SK-N-MC (cell line): ENCODE measurements around the gene CRY2.

ENCODE experiments used
- DNase-seq: peaks from one replicate; pipeline ENCODE4 v3.0.0-alpha.2; 2011; ENCODE audit warnings: low read depth, low spot score
- H3K27ac ChIP-seq: fragments of 200-600 bp; sonication (generic); 2 replicates; pipeline ENCODE4 v1.5.1; 2016; ENCODE audit warnings: mixed run types
- H3K36me3 ChIP-seq: fragments of 200-600 bp; sonication (generic); 2 replicates; pipeline ENCODE4 v1.6.1; 2017; ENCODE audit warnings: antibody characterized with exemption, low read length, mixed read lengths; ENCODE audit not compliant: insufficient read depth
- H3K4me3 ChIP-seq: fragments of 200-600 bp; sonication (generic); 2 replicates; pipeline ENCODE4 v1.5.1; 2016
- H3K9ac ChIP-seq: fragments of 200-600 bp; sonication (generic); 2 replicates; pipeline ENCODE4 v1.8.0; 2017; ENCODE audit warnings: mixed run types, mixed read lengths; ENCODE audit not compliant: insufficient read length
- H3K9me3 ChIP-seq: fragments of 200-600 bp; sonication (generic); 2 replicates; pipeline ENCODE4 v1.6.1; 2017; ENCODE audit warnings: low read depth, mild to moderate bottlenecking, antibody characterized with exemption, low read length, moderate library complexity, mixed read lengths
- EZH2 ChIP-seq: fragments of 200-600 bp; sonication (generic); IDR thresholded peaks from one replicate; pipeline ENCODE4 v1.6.1; 2017; ENCODE audit warnings: antibody characterized with exemption
- FOXP2 ChIP-seq: optimal IDR thresholded peaks from 2 replicates; pipeline ENCODE3; 2011; ENCODE audit warnings: mild to moderate bottlenecking, moderate library complexity; ENCODE audit not compliant: insufficient read depth; ENCODE audit errors: extremely low read length, control extremely low read depth
- POLR2AphosphoS5 ChIP-seq: IDR thresholded peaks from 2 replicates; pipeline ENCODE4 v1.6.1; 2012; ENCODE audit warnings: mild to moderate bottlenecking, low read depth, low read length, borderline replicate concordance

Gene CRY2

GRCh38 chr11:45924036-45924915 lies 77.0 kb downstream of the CRY2 start:
- Histone ChIP-seq H3K27ac (no peak overlapping the region), H3K9ac (no peak overlapping the region), H3K4me3 (no peak overlapping the region), H3K36me3 (no peaks in the 10 kb centered on the region), H3K9me3 (no peaks in the 10 kb centered on the region)
- TF ChIP-seq EZH2 (no peak), POLR2AphosphoS5 (no peak), FOXP2 (no peak)
- no peak for DNase-seq

- Histone ChIP-seq H3K4me3 (no peak overlapping the region), H3K36me3 (no peaks in the 10 kb centered on the region), H3K27ac (no peak overlapping the region), H3K9me3 (no peaks in the 10 kb centered on the region), H3K9ac (no peak overlapping the region)
- no peak for DNase-seq
- TF ChIP-seq POLR2AphosphoS5 (no peak), EZH2 (no peak), FOXP2 (no peak)
Observed at GRCh38 chr11:45924927-45925326, 77.7 kb downstream of the CRY2 start.

- Histone ChIP-seq H3K27ac (no peak overlapping the region), H3K9ac (no peak overlapping the region), H3K4me3 (no peak overlapping the region), H3K9me3 (no peaks in the 10 kb centered on the region), H3K36me3 (no peaks in the 10 kb centered on the region)
- DNase-seq, result no peak
- TF ChIP-seq POLR2AphosphoS5 (no peak), EZH2 (no peak), FOXP2 (no peak)
Observed at GRCh38 chr11:45925550-45925949, 78.3 kb downstream of the CRY2 start.

GRCh38 chr11:45926001-45926401 lies 78.7 kb downstream of the CRY2 start:
- TF ChIP-seq FOXP2 (no peak), POLR2AphosphoS5 (no peak), EZH2 (no peak)

GRCh38 chr11:45926536-45927331 lies 79.5 kb downstream of the CRY2 start:
- Histone ChIP-seq H3K9ac (no peak overlapping the region), H3K36me3 (no peaks in the 10 kb centered on the region; the same call in 1 of the 2 replicates), H3K4me3 (no peak overlapping the region), H3K27ac (no peak overlapping the region), H3K9me3 (no peaks in the 10 kb centered on the region)
- TF ChIP-seq EZH2, result no peak
- TF ChIP-seq POLR2AphosphoS5, result no peak
- no peak for TF ChIP-seq FOXP2
- no peak for DNase-seq

More at GRCh38 chr11:45926001-45926401, 78.7 kb downstream of the CRY2 start:
- no peak for DNase-seq
- Histone ChIP-seq H3K9me3 (no peaks in the 10 kb centered on the region), H3K27ac (no peak overlapping the region), H3K36me3 (no peaks in the 10 kb centered on the region), H3K4me3 (no peak overlapping the region), H3K9ac (no peak overlapping the region)

GRCh38 chr11:45927332-45927683 lies 80.0 kb downstream of the CRY2 start:
- no peak for TF ChIP-seq EZH2
- no peak for TF ChIP-seq POLR2AphosphoS5
- TF ChIP-seq FOXP2, result no peak
- H3K9ac ChIP-seq, result no peak overlapping the region
- no peak overlapping the region for H3K27ac ChIP-seq
- DNase-seq, result no peak
- no peak overlapping the region for H3K4me3 ChIP-seq
- no peaks in the 10 kb centered on the region for H3K9me3 ChIP-seq
- peaks cover 2% of the 10 kb centered on the region; the same call in 1 of the 2 replicates for H3K36me3 ChIP-seq

- TF ChIP-seq EZH2 (no peak), POLR2AphosphoS5 (no peak), FOXP2 (no peak)
Observed at GRCh38 chr11:45927684-45928413, 80.6 kb downstream of the CRY2 start.

More at GRCh38 chr11:45927684-45928413, 80.6 kb downstream of the CRY2 start:
- H3K36me3 ChIP-seq, result peaks cover 2% of the 10 kb centered on the region; the same call in 1 of the 2 replicates
- H3K27ac ChIP-seq, result no peak overlapping the region
- no peaks in the 10 kb centered on the region for H3K9me3 ChIP-seq
- no peak overlapping the region for H3K9ac ChIP-seq
- DNase-seq, result no peak
- H3K4me3 ChIP-seq, result no peak overlapping the region
